Diencephalon (tissue), 1 donor: ENCODE data around the gene MAP3K7CL. TPM values are rescaled to one million over a fixed set of nuclear protein-coding genes. Genes with fewer than 3 reads are reported as not detected.

Experiments used
- small RNA-seq: library from RNA; depleted of rRNA; stranded (forward); fragments of <200 nt; gene quantifications from one replicate; pipeline ENCODE3, GENCODE V24; 2014
- total RNA-seq: library from RNA; depleted of rRNA; stranded (reverse); fragments of >200 nt; gene quantifications from one replicate; pipeline ENCODE4 v1.2.3, GENCODE V29; 2014

MAP3K7CL gene
- total RNA-seq: 2.8 TPM

GRCh38 chr21:29130270-29130969, at the start of gene MAP3K7CL:
TSS of gene MAP3K7CL (plus strand) at chr21:29130644. CDS start at chr21:29133345, 2,701 bp downstream.

Small RNA genes lying within 50 kb of the gene (small RNA-seq; reads per million reads assigned to genes)
- gene RF00012 (not detected), gene RF00019 (not detected)

Other genes with a start within 250 kb of the MAP3K7CL start
- 46.4 TPM for gene LTN1, start 137.8 kb upstream of the MAP3K7CL start, total RNA-seq
- 12.7 TPM for gene RWDD2B, start 111.3 kb upstream of the MAP3K7CL start, total RNA-seq
- gene USP16, start 106.0 kb upstream of the MAP3K7CL start, total RNA-seq: 34.8 TPM
- gene CCT8, start 57.0 kb upstream of the MAP3K7CL start, total RNA-seq: 179 TPM
- 144 TPM for gene BACH1, start 168.3 kb downstream of the MAP3K7CL start, total RNA-seq